Skeletal muscle tissue (tissue), 2 donors: ENCODE measurements around the gene KCNK3. TPM values are rescaled to one million over a fixed set of nuclear protein-coding genes. Genes with fewer than 3 reads are reported as not detected.

Source experiments
- small RNA-seq: library from RNA; depleted of rRNA; stranded (forward); fragments of <200 nt; gene quantifications from one replicate; pipeline ENCODE3, GENCODE V24; 2014
- total RNA-seq: library from RNA; depleted of rRNA; stranded (reverse); fragments of >200 nt; gene quantifications from one replicate; pipeline ENCODE4 v1.2.3, GENCODE V29; 2014

Gene KCNK3
- total RNA-seq, 1 donor from 2014 or later: 0.52 TPM

Small RNAs within 50 kb of the gene (small RNA-seq; reads per million reads assigned to genes)
- not detected for gene AC015977.1

Other genes starting within 250 kb of the KCNK3 start
- gene OTOF, start 214.6 kb upstream of the KCNK3 start, total RNA-seq: 5.2 TPM
- gene CIB4, start 51.4 kb upstream of the KCNK3 start, total RNA-seq: not detected
- gene SLC35F6, start 71.6 kb downstream of the KCNK3 start, total RNA-seq: 7.8 TPM
- gene CENPA, start 93.3 kb downstream of the KCNK3 start, total RNA-seq: 2.6 TPM
- 3.7 TPM for gene DPYSL5, start 155.4 kb downstream of the KCNK3 start, total RNA-seq